GM23338 (cell line): Measurements from ENCODE around the gene IQCE.

Experiments
- POLR2AphosphoS5 ChIP-seq: IDR thresholded peaks from 2 replicates; pipeline ENCODE4 v1.6.1; 2016; ENCODE audit warnings: antibody characterized with exemption, low read depth
- TF ChIP-seq, protein P1 (sequence below), 2 experiments: fragments of 200-600 bp in 1 of 2; sonication (generic) in 1 of 2; conservative IDR thresholded peaks; 2 replicates each; pipeline versions ENCODE4 v1.5.1 to v1.6.1; 2016 to 2017; ENCODE audit warnings: antibody characterized with exemption in 2 of 2, low read depth in 2 of 2, mild to moderate bottlenecking in 2 of 2, moderate library complexity in 1 of 2

DNA sequence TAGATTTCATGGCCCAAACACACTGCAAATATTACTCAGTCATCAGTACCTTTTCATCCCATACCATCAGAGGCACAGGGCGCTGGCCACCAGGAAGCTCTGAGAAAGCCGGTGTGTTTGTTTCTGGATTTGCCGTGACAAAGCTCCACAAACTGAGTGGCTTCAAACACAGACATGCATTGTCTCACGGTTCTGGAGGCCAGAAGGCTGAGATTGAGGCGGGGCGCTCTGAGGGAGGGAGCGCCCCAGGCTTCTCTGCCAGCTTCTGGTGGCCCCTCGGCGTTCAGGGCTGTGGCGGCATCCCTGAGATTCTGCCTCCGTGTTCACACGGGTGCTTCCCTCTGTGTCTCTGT lies 69.3 kb downstream of the IQCE start:
- TF ChIP-seq, protein P1, sequence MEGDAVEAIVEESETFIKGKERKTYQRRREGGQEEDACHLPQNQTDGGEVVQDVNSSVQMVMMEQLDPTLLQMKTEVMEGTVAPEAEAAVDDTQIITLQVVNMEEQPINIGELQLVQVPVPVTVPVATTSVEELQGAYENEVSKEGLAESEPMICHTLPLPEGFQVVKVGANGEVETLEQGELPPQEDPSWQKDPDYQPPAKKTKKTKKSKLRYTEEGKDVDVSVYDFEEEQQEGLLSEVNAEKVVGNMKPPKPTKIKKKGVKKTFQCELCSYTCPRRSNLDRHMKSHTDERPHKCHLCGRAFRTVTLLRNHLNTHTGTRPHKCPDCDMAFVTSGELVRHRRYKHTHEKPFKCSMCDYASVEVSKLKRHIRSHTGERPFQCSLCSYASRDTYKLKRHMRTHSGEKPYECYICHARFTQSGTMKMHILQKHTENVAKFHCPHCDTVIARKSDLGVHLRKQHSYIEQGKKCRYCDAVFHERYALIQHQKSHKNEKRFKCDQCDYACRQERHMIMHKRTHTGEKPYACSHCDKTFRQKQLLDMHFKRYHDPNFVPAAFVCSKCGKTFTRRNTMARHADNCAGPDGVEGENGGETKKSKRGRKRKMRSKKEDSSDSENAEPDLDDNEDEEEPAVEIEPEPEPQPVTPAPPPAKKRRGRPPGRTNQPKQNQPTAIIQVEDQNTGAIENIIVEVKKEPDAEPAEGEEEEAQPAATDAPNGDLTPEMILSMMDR (conservative IDR thresholded peaks at IDR 0.05; ENCODE audit: low read depth in 2 of 2) = no peak
- no peak for TF ChIP-seq POLR2AphosphoS5
